NCI-H1436 treated with DMSO at 0.1 percent for 48 hours (cell line): Measurements from ENCODE around the gene RCN1.
"Not testable (repeated sequence)": the region's sequence is repeated elsewhere in the genome, so short reads cannot be mapped to it uniquely, and the experiment has no call there.

Experiments
- DNase-seq: peaks from one replicate; lab custom pipeline; 2025; lab: John Stamatoyannopoulos, UW

The RCN1 gene

GRCh38 chr11:32090545-32091370, at the start of gene RCN1:
RCN1 (plus strand) TSS chr11:32091074; CDS start chr11:32091197, 123 bp downstream.
- DNase-seq = no peak

GRCh38 chr11:32043737-32044136, 47.1 kb upstream of the RCN1 start:
- no peak for DNase-seq

- DNase-seq = no peak
These were observed 46.6 kb upstream of the RCN1 start for GRCh38 chr11:32044158-32044863.

- DNase-seq = no peak
These were observed 45.4 kb upstream of the RCN1 start for GRCh38 chr11:32045456-32045855.

- DNase-seq = no peak
These were observed 40.6 kb upstream of the RCN1 start for GRCh38 chr11:32050264-32050663.

- DNase-seq = no peak
These were observed 38.7 kb upstream of the RCN1 start for GRCh38 chr11:32052215-32052614.

GRCh38 chr11:32053151-32053888, 37.6 kb upstream of the RCN1 start:
- no peak for DNase-seq

GRCh38 chr11:32055861-32056260, 35.0 kb upstream of the RCN1 start:
- DNase-seq = no peak

- DNase-seq = no peak
These were observed 34.4 kb upstream of the RCN1 start for GRCh38 chr11:32056438-32056837.

GRCh38 chr11:32059686-32060462, 31.0 kb upstream of the RCN1 start:
- no peak for DNase-seq

GRCh38 chr11:32062540-32062939, 28.3 kb upstream of the RCN1 start:
- no peak for DNase-seq

- DNase-seq = not testable (repeated sequence)
These were observed 27.8 kb upstream of the RCN1 start for GRCh38 chr11:32063031-32063430.

GRCh38 chr11:32065865-32066629, 24.8 kb upstream of the RCN1 start:
- DNase-seq = no peak

- no peak for DNase-seq
These were observed 22.6 kb upstream of the RCN1 start for GRCh38 chr11:32068134-32068870.

- no peak for DNase-seq
These were observed 21.4 kb upstream of the RCN1 start for GRCh38 chr11:32069361-32070058.

- DNase-seq = no peak
These were observed 20.2 kb upstream of the RCN1 start for GRCh38 chr11:32070692-32071091.

GRCh38 chr11:32071811-32072210, 19.1 kb upstream of the RCN1 start:
- DNase-seq = no peak

- no peak for DNase-seq
These were observed 17.8 kb upstream of the RCN1 start for GRCh38 chr11:32072872-32073643.

- no peak for DNase-seq
These were observed 17.2 kb upstream of the RCN1 start for GRCh38 chr11:32073644-32074026.
